K562 (cell line): Measurements from ENCODE around the gene LLGL1. TPM values are rescaled to one million over a fixed set of nuclear protein-coding genes. Genes with fewer than 3 reads are reported as not detected.

Experiments used
- ATAC-seq: fragments of 200-7000 bp; cut with Tn5 transposase; 3 replicates; pipeline ENCODE4 v1.9.1; 2020; ENCODE audit warnings: moderate library complexity
- BruUV-seq: library from RNA; stranded (reverse); fragments of 400-500 nt; replicated peaks from 2 replicates; lab custom pipeline; 2021; lab: Mats Ljungman, UMichigan
- CTCF ChIA-PET: fragments of 300-600 bp; formaldehyde crosslinking; extraction: SDS; loops from one replicate; lab custom pipeline; 2021; ENCODE audit warnings: low intra/inter-chr PET ratio; lab: Yijun Ruan, JAX
- POLR2A ChIA-PET: fragments of 300-600, 350-650 bp; sonication (Branson Sonifier 250); formaldehyde crosslinking; extraction: SDS; loops from one replicate; lab custom pipeline; 2021; ENCODE audit warnings: antibody characterized with exemption, inconsistent platforms; lab: Yijun Ruan, JAX
- DNase-seq, 4 experiments: peaks; one replicate each; pipeline versions ENCODE4 v3.0.0 to v3.0.0-alpha.2; 2011 to 2018; ENCODE audit warnings: low spot score in 3 of 4, mixed read lengths in 3 of 4; ENCODE audit errors: extremely low read depth in 1 of 4
- FAIRE-seq: peaks from 2 replicates; lab custom pipeline; 2011; peaks lifted over from hg19 to GRCh38; lab: Jason Lieb, UNC
- H2AFZ ChIP-seq: 2 replicates; pipeline ENCODE4 v1.6.0; 2011; ENCODE audit warnings: low read depth, low read length, control low read depth, inconsistent platforms
- H3K27ac ChIP-seq: fragments of 200-600 bp; 3 replicates; pipeline ENCODE4 v1.8.0; 2011; ENCODE audit warnings: low read depth, mild to moderate bottlenecking, control low read depth, inconsistent platforms, low read length, moderate library complexity, mixed read lengths; ENCODE audit errors: extremely low read depth
- H3K27me3 ChIP-seq, 2 experiments: fragments of 300-600 bp in 1 of 2; 2 replicates in 1 of 2; 3 replicates in 1 of 2; pipeline versions ENCODE4 v1.6.0 to v1.8.0; 2011; ENCODE audit warnings: inconsistent platforms in 2 of 2, low read length in 2 of 2, mild to moderate bottlenecking in 1 of 2, mixed read lengths in 1 of 2, moderate library complexity in 1 of 2; ENCODE audit not compliant: control insufficient read depth in 2 of 2, insufficient read depth in 2 of 2
- H3K36me3 ChIP-seq: fragments of 300-600 bp; 3 replicates; pipeline ENCODE4 v1.8.0; 2011; ENCODE audit warnings: mild to moderate bottlenecking, low read length, inconsistent platforms; ENCODE audit not compliant: control insufficient read depth, insufficient read depth
- H3K4me1 ChIP-seq, 2 experiments: fragments of 200-600 bp in 1 of 2; replicated peaks in 1 of 2; 2 replicates in 1 of 2; 3 replicates in 1 of 2; pipeline versions ENCODE4 v1.5.1 to v1.8.0; 2011; ENCODE audit warnings: inconsistent platforms in 2 of 2, low read length in 2 of 2, mild to moderate bottlenecking in 1 of 2, mixed read lengths in 1 of 2, moderate library complexity in 1 of 2; ENCODE audit not compliant: control insufficient read depth in 2 of 2, insufficient read depth in 2 of 2
- H3K4me2 ChIP-seq: 2 replicates; pipeline ENCODE4 v1.6.1; 2011; ENCODE audit warnings: low read length, control low read depth, inconsistent platforms, mixed read lengths; ENCODE audit not compliant: insufficient read depth
- H3K4me3 ChIP-seq: fragments of 200-600 bp; sonication (generic), shearing (Covaris generic); 2 replicates; pipeline ENCODE4 v1.5.1; 2016; ENCODE audit warnings: control low read depth, inconsistent platforms
- H3K79me2 ChIP-seq: fragments of 200-600 bp; 3 replicates; pipeline ENCODE4 v1.8.0; 2011; ENCODE audit warnings: low read length, inconsistent platforms; ENCODE audit not compliant: control insufficient read depth, insufficient read depth
- H3K9ac ChIP-seq, 2 experiments: 2 replicates each; pipeline versions ENCODE4 v1.6.0 to v1.6.1; 2011; ENCODE audit warnings: low read depth in 2 of 2, low read length in 2 of 2, control low read depth in 1 of 2, inconsistent platforms in 1 of 2, mild to moderate bottlenecking in 1 of 2, mixed read lengths in 1 of 2; ENCODE audit not compliant: insufficient read depth in 1 of 2
- H3K9me1 ChIP-seq: one replicate; pipeline ENCODE4 v1.6.0; 2011; ENCODE audit warnings: inconsistent platforms, mild to moderate bottlenecking, low read length, moderate library complexity; ENCODE audit not compliant: control insufficient read depth, insufficient read depth
- H3K9me3 ChIP-seq: replicated peaks from 2 replicates; pipeline ENCODE4 v1.5.1; 2011; ENCODE audit warnings: low read depth, low read length, inconsistent platforms; ENCODE audit not compliant: control insufficient read depth, insufficient read depth
- H4K20me1 ChIP-seq: replicated peaks from 2 replicates; pipeline ENCODE4 v1.6.1; 2011; ENCODE audit warnings: low read length, inconsistent platforms, mixed read lengths; ENCODE audit not compliant: control insufficient read depth, insufficient read depth
- HDAC1 ChIP-seq, 2 experiments: fragments of 450-650 bp; IDR thresholded peaks; 2 replicates each; pipeline ENCODE4 v1.6.1; 2016 to 2017; ENCODE audit warnings: inconsistent platforms in 1 of 2, mild to moderate bottlenecking in 1 of 2, moderate library complexity in 1 of 2
- MBD2 ChIP-seq: sonication (generic); IDR thresholded peaks from 2 replicates; pipeline ENCODE4 v1.6.1; 2016; ENCODE audit warnings: low read depth, borderline replicate concordance
- NELFE ChIP-seq: IDR thresholded peaks from 2 replicates; pipeline ENCODE4 v1.6.1; 2011; ENCODE audit warnings: mild to moderate bottlenecking; ENCODE audit not compliant: insufficient read depth, insufficient read length
- ZNF586 ChIP-seq: fragments of 450-650 bp; formaldehyde crosslinking; conservative IDR thresholded peaks from 2 replicates; pipeline ENCODE4 v1.4.0; 2020; ENCODE audit warnings: mild to moderate bottlenecking, moderate library complexity
- WGBS: fragments of 100-300 bp; shearing (Covaris generic); methylation state at CpG from one replicate; pipeline ENCODE4 v1.1.6; 2016; ENCODE audit warnings: low coverage, mixed read lengths; ENCODE audit not compliant: insufficient coverage; ENCODE audit errors: missing lambda C conversion rate; 5-methylcytosine and 5-hydroxymethylcytosine counted together
- in situ Hi-C: fragments of 300-500 bp; cut with MboI; formaldehyde crosslinking; loops from 4 replicates; pipeline ENCODE4 v1.15.0; 2018; ENCODE audit warnings: inconsistent platforms, mixed read lengths
- intact Hi-C: fragments of 100-400 bp; cut with micrococcal nuclease; formaldehyde crosslinking; loops from 2 replicates; pipeline ENCODE4 v1.14.2; 2022
- polyA plus RNA-seq, 8 experiments: library from polyadenylated mRNA; depleted of rRNA in 4 of 8; stranded (reverse) in 5 of 8; unstranded in 3 of 8; fragments of >200 nt; fragmentation: Nextera tagmentation in 2 of 8; fragmentation: Illumina TruSeq in 1 of 8; extraction: Ambion mirVana in 2 of 8; extraction: Trizol in 1 of 8; gene quantifications; 2 replicates each; pipeline versions ENCODE4 v1.2.1 to v1.2.3, GENCODE V29; 2011 to 2014; ENCODE audit warnings: inconsistent platforms in 1 of 8, missing spikeins in 1 of 8
- total RNA-seq, 7 experiments: library from RNA; depleted of rRNA in 6 of 7; stranded (reverse); fragments of >200 nt in 6 of 7; fragmentation: Illumina TruSeq in 2 of 7; extraction: Trizol in 2 of 7; gene quantifications; 2 replicates each; pipeline versions ENCODE4 v1.2.1 to v1.2.3, GENCODE V29; 2011 to 2021; ENCODE audit warnings: low replicate concordance in 1 of 7
- TF ChIP-seq, protein P1 (sequence below), 2 experiments: fragments of 450-650 bp; IDR thresholded peaks; 2 replicates each; pipeline ENCODE4 v1.6.1; 2016; ENCODE audit warnings: mild to moderate bottlenecking in 2 of 2, borderline replicate concordance in 1 of 2, low read depth in 1 of 2, moderate library complexity in 1 of 2

The LLGL1 gene
- total and polyA plus RNA-seq, 9 of the 15 experiments (the other 6 are each of a cell fraction or from before 2014, with no cell fraction given): 0.11 to 12.9 (median 5.3) TPM; not detected in 1

DNA sequence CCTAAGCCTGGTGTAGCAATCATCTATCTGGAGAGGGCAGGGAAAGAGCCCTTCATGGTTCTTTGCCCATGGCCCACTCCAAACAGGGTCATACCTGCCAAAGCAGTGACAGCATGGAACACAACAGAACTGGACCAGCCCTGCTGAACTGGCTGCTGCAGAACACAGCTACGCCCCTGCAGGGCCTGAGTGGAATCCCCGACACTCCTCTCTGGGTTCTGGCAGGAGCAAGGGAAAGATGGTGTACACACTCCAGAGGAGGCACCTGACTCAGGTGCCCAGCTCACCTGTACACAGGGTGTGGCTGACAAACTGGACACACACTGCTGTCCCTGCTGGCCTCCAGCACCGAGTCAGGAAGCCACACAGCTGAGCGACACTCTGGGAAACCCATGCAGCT is 54.8 kb downstream of the LLGL1 start:
- H3K79me2 ChIP-seq: no peaks in the 10 kb centered on the region
- no peak overlapping the region for H3K4me2 ChIP-seq
- H3K4me3 ChIP-seq: no peak overlapping the region
- no peaks in the 10 kb centered on the region for H3K9me1 ChIP-seq
- ChIA-PET POLR2A (interaction anchor here (1.6 kb wide), 1 partner anchor 9 kb away, joined by 6 read pairs; no protein-coding TSS in a partner anchor), CTCF (no interaction called here)
- 96% methylated on average over 4 of the region's 4 CpGs for WGBS
- H3K9me3 ChIP-seq: no peaks in the 10 kb centered on the region
- FAIRE-seq (no peak), DNase-seq (no peak), ATAC-seq (no peak)
- no TSS peak for BruUV-seq
- in situ Hi-C loops: no loop called here
- no peak overlapping the region for H2AFZ ChIP-seq
- peaks cover 80% of the 10 kb centered on the region for H3K36me3 ChIP-seq
- no peaks in the 10 kb centered on the region for H3K27me3 ChIP-seq
- H4K20me1 ChIP-seq: no peaks in the 10 kb centered on the region
- intact Hi-C loops: no loop called here
- no peak for TF ChIP-seq ZNF586 (CRISPR knock-in tag)
- TF ChIP-seq HDAC1 (IDR thresholded peaks at IDR 0.05): no peak
- TF ChIP-seq, protein P1, sequence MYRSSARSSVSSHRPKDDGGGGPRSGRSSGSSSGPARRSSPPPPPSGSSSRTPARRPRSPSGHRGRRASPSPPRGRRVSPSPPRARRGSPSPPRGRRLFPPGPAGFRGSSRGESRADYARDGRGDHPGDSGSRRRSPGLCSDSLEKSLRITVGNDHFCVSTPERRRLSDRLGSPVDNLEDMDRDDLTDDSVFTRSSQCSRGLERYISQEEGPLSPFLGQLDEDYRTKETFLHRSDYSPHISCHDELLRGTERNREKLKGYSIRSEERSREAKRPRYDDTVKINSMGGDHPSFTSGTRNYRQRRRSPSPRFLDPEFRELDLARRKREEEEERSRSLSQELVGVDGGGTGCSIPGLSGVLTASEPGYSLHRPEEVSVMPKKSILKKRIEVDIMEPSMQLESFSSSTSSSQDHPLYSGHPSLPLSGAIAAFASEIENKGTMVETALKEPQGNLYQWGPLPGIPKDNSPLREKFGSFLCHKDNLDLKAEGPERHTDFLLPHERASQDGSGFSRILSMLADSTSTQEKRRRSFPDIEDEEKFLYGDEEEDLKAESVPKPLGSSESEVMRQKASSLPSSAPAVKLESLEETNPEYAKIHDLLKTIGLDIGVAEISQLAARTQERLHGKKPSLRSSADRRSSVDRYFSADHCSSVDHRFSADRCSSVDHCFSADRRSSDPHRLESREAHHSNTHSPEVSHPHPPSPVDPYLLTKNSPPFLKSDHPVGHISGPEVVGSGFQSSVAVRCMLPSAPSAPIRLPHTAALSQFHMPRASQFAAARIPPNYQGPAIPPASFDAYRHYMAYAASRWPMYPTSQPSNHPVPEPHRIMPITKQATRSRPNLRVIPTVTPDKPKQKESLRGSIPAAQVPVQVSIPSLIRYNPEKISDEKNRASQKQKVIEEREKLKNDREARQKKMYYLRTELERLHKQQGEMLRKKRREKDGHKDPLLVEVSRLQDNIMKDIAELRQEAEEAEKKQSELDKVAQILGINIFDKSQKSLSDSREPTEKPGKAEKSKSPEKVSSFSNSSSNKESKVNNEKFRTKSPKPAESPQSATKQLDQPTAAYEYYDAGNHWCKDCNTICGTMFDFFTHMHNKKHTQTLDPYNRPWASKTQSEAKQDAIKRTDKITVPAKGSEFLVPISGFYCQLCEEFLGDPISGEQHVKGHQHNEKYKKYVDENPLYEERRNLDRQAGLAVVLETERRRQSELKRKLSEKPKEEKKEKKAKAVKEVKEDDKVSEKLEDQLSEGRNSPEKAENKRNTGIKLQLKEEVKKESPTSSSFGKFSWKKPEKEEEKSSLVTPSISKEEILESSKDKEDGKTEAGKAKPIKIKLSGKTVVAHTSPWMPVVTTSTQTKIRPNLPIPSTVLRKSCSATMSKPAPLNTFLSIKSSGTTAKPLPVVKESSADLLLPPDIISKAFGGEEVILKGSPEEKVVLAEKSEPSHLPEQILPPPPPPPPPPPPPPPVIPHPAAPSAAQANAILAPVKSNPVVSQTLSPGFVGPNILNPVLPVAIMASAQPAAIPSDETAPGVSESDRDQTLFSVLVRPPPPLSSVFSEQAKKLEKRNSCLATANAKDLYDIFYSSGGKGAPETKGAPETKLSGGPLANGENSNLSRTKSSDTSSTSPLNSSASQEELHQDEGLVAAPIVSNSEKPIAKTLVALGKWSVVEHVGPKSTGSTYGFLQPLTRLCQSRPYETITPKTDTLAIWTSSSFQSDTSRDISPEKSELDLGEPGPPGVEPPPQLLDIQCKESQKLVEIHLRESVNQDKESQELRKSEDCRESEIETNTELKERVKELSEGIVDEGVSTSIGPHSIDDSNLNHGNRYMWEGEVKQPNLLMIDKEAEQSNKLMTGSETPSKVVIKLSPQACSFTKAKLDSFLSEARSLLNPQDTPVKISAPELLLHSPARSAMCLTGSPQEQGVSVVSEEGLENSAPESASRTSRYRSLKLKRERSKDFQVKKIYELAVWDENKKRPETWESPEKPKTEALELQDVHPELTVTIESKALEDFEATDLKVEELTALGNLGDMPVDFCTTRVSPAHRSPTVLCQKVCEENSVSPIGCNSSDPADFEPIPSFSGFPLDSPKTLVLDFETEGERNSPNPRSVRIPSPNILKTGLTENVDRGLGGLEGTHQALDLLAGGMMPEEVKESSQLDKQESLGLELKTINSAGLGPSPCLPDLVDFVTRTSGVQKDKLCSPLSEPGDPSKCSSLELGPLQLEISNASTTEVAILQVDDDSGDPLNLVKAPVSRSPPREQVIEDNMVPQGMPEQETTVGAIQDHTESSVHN (IDR thresholded peaks at IDR 0.05; ENCODE audit: borderline replicate concordance in 1 of 2, low read depth in 1 of 2): no peak
- no peak for TF ChIP-seq MBD2
- TF ChIP-seq NELFE: no peak
- no peak overlapping the region for H3K9ac ChIP-seq
- H3K27ac ChIP-seq: no peak overlapping the region
- H3K4me1 ChIP-seq: no peaks in the 10 kb centered on the region
